GM12878 (cell line): Measurements from ENCODE around the gene RHBDD3. TPM values are rescaled to one million over a fixed set of nuclear protein-coding genes. Genes with fewer than 3 reads are reported as not detected.

ENCODE experiments used
- ATAC-seq: fragments of 200-7000 bp; cut with Tn5 transposase; 3 replicates; pipeline ENCODE4 v1.9.1; 2020; ENCODE audit warnings: mild to moderate bottlenecking, moderate library complexity
- BruUV-seq: library from RNA; stranded (reverse); fragments of 400-500 nt; replicated peaks from 2 replicates; lab custom pipeline; 2021; lab: Mats Ljungman, UMichigan
- CTCF ChIA-PET: fragments of 300-600 bp; sonication (Branson Sonifier 250); formaldehyde crosslinking; extraction: SDS; loops from one replicate; lab custom pipeline; 2021; ENCODE audit warnings: inconsistent platforms; lab: Yijun Ruan, JAX
- POLR2A ChIA-PET: fragments of 350-600 bp; formaldehyde crosslinking; extraction: SDS; loops from one replicate; lab custom pipeline; 2021; ENCODE audit warnings: inconsistent platforms; lab: Charles Lee
- RAD21 ChIA-PET: fragments of 300-600 bp; sonication (Branson Sonifier 250); formaldehyde crosslinking; loops from one replicate; lab custom pipeline; 2023; ENCODE audit warnings: antibody characterized with exemption; ENCODE audit not compliant: unreplicated experiment; lab: Charles Lee
- SMC1A ChIA-PET: fragments of 300-600 bp; sonication (Branson Sonifier 250); formaldehyde crosslinking; loops from one replicate; lab custom pipeline; 2023; ENCODE audit not compliant: unreplicated experiment, uncharacterized antibody; lab: Charles Lee
- DNase-seq: peaks from one replicate; pipeline ENCODE4 v3.0.0-alpha.2; 2011; ENCODE audit warnings: low read depth, low spot score
- FAIRE-seq: peaks from 3 replicates; lab custom pipeline; 2011; peaks lifted over from hg19 to GRCh38; lab: Jason Lieb, UNC
- H2AFZ ChIP-seq: 2 replicates; pipeline ENCODE4 v1.6.0; 2011; ENCODE audit warnings: low read depth, low read length, control low read depth; ENCODE audit not compliant: control insufficient read depth
- H3K27ac ChIP-seq: 2 replicates; pipeline ENCODE4 v1.5.1; 2011; ENCODE audit warnings: control low read depth; ENCODE audit not compliant: control insufficient read depth, insufficient read depth
- H3K27me3 ChIP-seq, 2 experiments: replicated peaks in 1 of 2; 2 replicates each; pipeline versions ENCODE4 v1.6.0 to v1.6.1; 2011; ENCODE audit warnings: low read length in 1 of 2; ENCODE audit not compliant: control insufficient read depth in 2 of 2, insufficient read depth in 2 of 2
- H3K36me3 ChIP-seq, 2 experiments: 2 replicates each; pipeline ENCODE4 v1.5.1; 2011; ENCODE audit warnings: low read length in 1 of 2; ENCODE audit not compliant: control insufficient read depth in 2 of 2, insufficient read depth in 2 of 2
- H3K4me1 ChIP-seq: 2 replicates; pipeline ENCODE4 v1.6.1; 2011; ENCODE audit warnings: mild to moderate bottlenecking, low read length, moderate library complexity, mixed read lengths; ENCODE audit not compliant: control insufficient read depth, insufficient read depth
- H3K4me2 ChIP-seq: 2 replicates; pipeline ENCODE4 v1.6.0; 2011; ENCODE audit warnings: control low read depth; ENCODE audit not compliant: control insufficient read depth, insufficient read depth
- H3K4me3 ChIP-seq: fragments of 200-600 bp; sonication (generic); 2 replicates; pipeline ENCODE4 v1.5.1; 2016
- H3K79me2 ChIP-seq: 2 replicates; pipeline ENCODE4 v1.6.0; 2011; ENCODE audit warnings: low read length; ENCODE audit not compliant: control insufficient read depth, insufficient read depth
- H3K9ac ChIP-seq: 2 replicates; pipeline ENCODE4 v1.8.0; 2011; ENCODE audit warnings: low read length, control low read depth, mixed read lengths; ENCODE audit not compliant: control insufficient read depth, insufficient read depth
- H3K9me3 ChIP-seq: replicated peaks from 3 replicates; pipeline ENCODE4 v1.5.1; 2011; ENCODE audit warnings: mild to moderate bottlenecking, low read length; ENCODE audit not compliant: control insufficient read depth, insufficient read depth
- H4K20me1 ChIP-seq: 2 replicates; pipeline ENCODE4 v1.6.0; 2011; ENCODE audit not compliant: control insufficient read depth, insufficient read depth
- ATF7 ChIP-seq: fragments of 450-650 bp; IDR thresholded peaks from 2 replicates; pipeline ENCODE4 v1.6.1; 2016; ENCODE audit warnings: low read depth, mild to moderate bottlenecking
- BRCA1 ChIP-seq: IDR thresholded peaks from 2 replicates; pipeline ENCODE4 v1.6.1; 2011; ENCODE audit warnings: low read depth, low read length, improper control_type of control experiment
- FOXM1 ChIP-seq: IDR thresholded peaks from 2 replicates; pipeline ENCODE4 v1.6.1; 2012; ENCODE audit warnings: low read depth, mild to moderate bottlenecking, inconsistent platforms, low read length, moderate library complexity
- JUND ChIP-seq: IDR thresholded peaks from 2 replicates; pipeline ENCODE4 v1.6.1; 2012; ENCODE audit warnings: low read depth, mild to moderate bottlenecking, low read length, improper control_type of control experiment, moderate library complexity
- MEF2B ChIP-seq: fragments of 450-650 bp; IDR thresholded peaks from 2 replicates; pipeline ENCODE4 v1.6.1; 2018; ENCODE audit warnings: mild to moderate bottlenecking, moderate library complexity; ENCODE audit not compliant: partially characterized antibody, poor library complexity, severe bottlenecking
- NRF1 ChIP-seq: conservative IDR thresholded peaks from 2 replicates; pipeline ENCODE4 v1.6.1; 2011; ENCODE audit warnings: mild to moderate bottlenecking, low read depth, low read length, improper control_type of control experiment
- PML ChIP-seq: IDR thresholded peaks from 2 replicates; pipeline ENCODE4 v1.6.1; 2012; ENCODE audit warnings: low read length, inconsistent platforms
- RBBP5 ChIP-seq: fragments of 200-600 bp; sonication (generic); conservative IDR thresholded peaks from 2 replicates; pipeline ENCODE4 v1.6.1; 2016
- TBL1XR1 ChIP-seq: IDR thresholded peaks from 2 replicates; pipeline ENCODE4 v1.6.1; 2012; ENCODE audit warnings: low read depth, low read length, improper control_type of control experiment
- WGBS: methylation state at CpG from one replicate; pipeline ENCODE4 v1.1.6; 2016; ENCODE audit warnings: low lambda C conversion rate; ENCODE audit not compliant: insufficient replicate concordance, insufficient coverage; ENCODE audit errors: missing lambda C conversion rate; 5-methylcytosine and 5-hydroxymethylcytosine counted together
- in situ Hi-C: fragments of 300-500 bp; cut with MboI; formaldehyde crosslinking; loops from 9 replicates; pipeline ENCODE4 v1.14.3; 2018; ENCODE audit warnings: mixed read lengths
- intact Hi-C: fragments of 100-400 bp; cut with micrococcal nuclease; formaldehyde crosslinking; loops from one replicate; pipeline ENCODE4 v1.14.2; 2022; ENCODE audit not compliant: unreplicated experiment
- polyA plus RNA-seq, 11 experiments: library from polyadenylated mRNA; depleted of rRNA in 4 of 11; unstranded in 6 of 11; stranded (reverse) in 5 of 11; fragments of >200 nt; fragmentation: Nextera tagmentation in 4 of 11; fragmentation: Illumina TruSeq in 1 of 11; extraction: Ambion mirVana in 4 of 11; extraction: Trizol in 1 of 11; gene quantifications; 1 replicate in 1 of 11; 2 replicates in 10 of 11; pipeline versions ENCODE4 v1.2.1 to v1.2.3, GENCODE V29; 2011 to 2016; ENCODE audit warnings: inconsistent platforms in 2 of 11, missing spikeins in 2 of 11, low read depth in 1 of 11
- total RNA-seq, 4 experiments: library from RNA; depleted of rRNA in 3 of 4; stranded (reverse); fragments of >200 nt in 3 of 4; fragmentation: Illumina TruSeq in 1 of 4; extraction: Trizol in 1 of 4; gene quantifications; 2 replicates each; pipeline versions ENCODE4 v1.2.1 to v1.2.3, GENCODE V29; 2013 to 2021
- TF ChIP-seq, protein P1 (sequence below): fragments of 450-650 bp; formaldehyde crosslinking; IDR thresholded peaks from 2 replicates; pipeline ENCODE4 v1.4.0; 2020; ENCODE audit warnings: mild to moderate bottlenecking, moderate library complexity
- TF ChIP-seq, protein P2 (sequence below): fragments of 450-650 bp; IDR thresholded peaks from 2 replicates; pipeline ENCODE4 v1.6.1; 2017; ENCODE audit warnings: low read depth, mild to moderate bottlenecking, moderate library complexity

RHBDD3 gene
- total and polyA plus RNA-seq, 10 of the 15 experiments (the other 5 are each of a cell fraction or from before 2014, with no cell fraction given): 0.27 to 41.2 (median 20.1) TPM

DNA sequence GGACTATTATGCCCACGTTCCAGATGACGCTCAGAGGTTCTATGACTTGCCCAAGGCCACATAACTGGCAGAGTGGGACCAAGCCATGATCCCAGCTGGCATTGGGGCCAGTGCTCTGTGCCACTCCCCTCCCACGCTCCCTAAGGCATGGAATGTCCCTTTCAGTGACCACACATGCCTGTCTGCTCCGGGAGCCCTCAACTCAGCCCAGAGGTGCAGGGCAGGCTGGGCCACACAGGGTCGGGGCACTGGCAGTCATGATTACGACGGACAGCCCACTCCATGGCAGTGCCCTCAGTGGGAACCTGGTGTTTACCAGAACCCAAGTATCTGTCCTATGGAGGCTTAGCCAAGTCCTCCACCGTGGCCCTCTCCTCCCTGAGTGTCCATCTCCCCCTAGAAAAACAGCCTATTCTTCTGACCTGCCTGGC, 10.0 kb downstream of the RHBDD3 start:
- WGBS: 69% methylated on average over 8 of the region's 8 CpGs
- no peak overlapping the region for H3K9ac ChIP-seq
- no peaks in the 10 kb centered on the region for H4K20me1 ChIP-seq
- TF ChIP-seq ATF7 (no peak), TBL1XR1 (no peak), RBBP5 (no peak), PML (no peak), JUND (no peak), FOXM1 (no peak), MEF2B (no peak), NRF1 (no peak), BRCA1 (no peak)
- TF ChIP-seq, protein P1, sequence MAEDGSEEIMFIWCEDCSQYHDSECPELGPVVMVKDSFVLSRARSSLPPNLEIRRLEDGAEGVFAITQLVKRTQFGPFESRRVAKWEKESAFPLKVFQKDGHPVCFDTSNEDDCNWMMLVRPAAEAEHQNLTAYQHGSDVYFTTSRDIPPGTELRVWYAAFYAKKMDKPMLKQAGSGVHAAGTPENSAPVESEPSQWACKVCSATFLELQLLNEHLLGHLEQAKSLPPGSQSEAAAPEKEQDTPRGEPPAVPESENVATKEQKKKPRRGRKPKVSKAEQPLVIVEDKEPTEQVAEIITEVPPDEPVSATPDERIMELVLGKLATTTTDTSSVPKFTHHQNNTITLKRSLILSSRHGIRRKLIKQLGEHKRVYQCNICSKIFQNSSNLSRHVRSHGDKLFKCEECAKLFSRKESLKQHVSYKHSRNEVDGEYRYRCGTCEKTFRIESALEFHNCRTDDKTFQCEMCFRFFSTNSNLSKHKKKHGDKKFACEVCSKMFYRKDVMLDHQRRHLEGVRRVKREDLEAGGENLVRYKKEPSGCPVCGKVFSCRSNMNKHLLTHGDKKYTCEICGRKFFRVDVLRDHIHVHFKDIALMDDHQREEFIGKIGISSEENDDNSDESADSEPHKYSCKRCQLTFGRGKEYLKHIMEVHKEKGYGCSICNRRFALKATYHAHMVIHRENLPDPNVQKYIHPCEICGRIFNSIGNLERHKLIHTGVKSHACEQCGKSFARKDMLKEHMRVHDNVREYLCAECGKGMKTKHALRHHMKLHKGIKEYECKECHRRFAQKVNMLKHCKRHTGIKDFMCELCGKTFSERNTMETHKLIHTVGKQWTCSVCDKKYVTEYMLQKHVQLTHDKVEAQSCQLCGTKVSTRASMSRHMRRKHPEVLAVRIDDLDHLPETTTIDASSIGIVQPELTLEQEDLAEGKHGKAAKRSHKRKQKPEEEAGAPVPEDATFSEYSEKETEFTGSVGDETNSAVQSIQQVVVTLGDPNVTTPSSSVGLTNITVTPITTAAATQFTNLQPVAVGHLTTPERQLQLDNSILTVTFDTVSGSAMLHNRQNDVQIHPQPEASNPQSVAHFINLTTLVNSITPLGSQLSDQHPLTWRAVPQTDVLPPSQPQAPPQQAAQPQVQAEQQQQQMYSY (CRISPR knock-in tag): no peak
- TF ChIP-seq, protein P2, sequence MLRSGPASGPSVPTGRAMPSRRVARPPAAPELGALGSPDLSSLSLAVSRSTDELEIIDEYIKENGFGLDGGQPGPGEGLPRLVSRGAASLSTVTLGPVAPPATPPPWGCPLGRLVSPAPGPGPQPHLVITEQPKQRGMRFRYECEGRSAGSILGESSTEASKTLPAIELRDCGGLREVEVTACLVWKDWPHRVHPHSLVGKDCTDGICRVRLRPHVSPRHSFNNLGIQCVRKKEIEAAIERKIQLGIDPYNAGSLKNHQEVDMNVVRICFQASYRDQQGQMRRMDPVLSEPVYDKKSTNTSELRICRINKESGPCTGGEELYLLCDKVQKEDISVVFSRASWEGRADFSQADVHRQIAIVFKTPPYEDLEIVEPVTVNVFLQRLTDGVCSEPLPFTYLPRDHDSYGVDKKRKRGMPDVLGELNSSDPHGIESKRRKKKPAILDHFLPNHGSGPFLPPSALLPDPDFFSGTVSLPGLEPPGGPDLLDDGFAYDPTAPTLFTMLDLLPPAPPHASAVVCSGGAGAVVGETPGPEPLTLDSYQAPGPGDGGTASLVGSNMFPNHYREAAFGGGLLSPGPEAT: no peak
- no peaks in the 10 kb centered on the region for H3K9me3 ChIP-seq
- in situ Hi-C loops (no loop called here), intact Hi-C loops (no loop called here)
- H3K36me3 ChIP-seq: no peaks in the 10 kb centered on the region; a peak in 2 of 4 replicates
- H3K27ac ChIP-seq: no peak overlapping the region
- no peak overlapping the region for H3K4me2 ChIP-seq
- no peak for FAIRE-seq
- no peaks in the 10 kb centered on the region for H3K27me3 ChIP-seq
- ATAC-seq: no peak
- H3K4me1 ChIP-seq: no peaks in the 10 kb centered on the region
- no peak overlapping the region for H3K4me3 ChIP-seq
- no TSS peak for BruUV-seq
- DNase-seq: no peak
- POLR2A ChIA-PET: no interaction called here
- RAD21 ChIA-PET: no interaction called here
- CTCF ChIA-PET: interaction anchor here (1.4 kb wide), 1 partner anchor 12 kb away, joined by 3 read pairs; no protein-coding TSS in a partner anchor
- H3K79me2 ChIP-seq: no peaks in the 10 kb centered on the region
- H2AFZ ChIP-seq: no peak overlapping the region
- SMC1A ChIA-PET: interaction anchor here (0.9 kb wide), 1 partner anchor 53 kb away, joined by 3 read pairs; no protein-coding TSS in a partner anchor
